ENCODE measurements around the gene HOXA13. TPM values are rescaled to one million over a fixed set of nuclear protein-coding genes. Genes with fewer than 3 reads are reported as not detected.

HOXA13 gene
- 1 to 10 TPM in 3 of 4 donors, under 1 TPM in 1; 0.82 to 2.4 (median 1.7) TPM for total RNA-seq

GRCh38 chr7:27199849-27200760 lies at the start of gene HOXA13:
HOXA13 (minus strand) TSS chr7:27200091; CDS start chr7:27200077, 14 bp downstream.
- TF ChIP-seq CTCF (IDR thresholded peaks at IDR 0.05 in 4 of 5, conservative IDR thresholded peaks at IDR 0.05 in 1 of 5) (no peak), POLR2A (IDR thresholded peaks at IDR 0.05) (peak; percentile 52 to 59)
- in situ Hi-C loops (cut with MboI; ENCODE audit: low sequenced_read_pairs in 4 of 4) (loop anchor here (10.0 to 25.0 kb wide), 11 partner anchors 362 to 1438 kb away; partner anchors contain the start of genes CREB5 (in 1 of the 4) and HIBADH (in 1 of the 4)), intact Hi-C loops (cut with DNase I; ENCODE audit: low total_unique reads) (loop anchor here (1.0 to 5.0 kb wide), 3 partner anchors 376 to 577 kb away; no protein-coding TSS in a partner anchor)
- H3K36me3 ChIP-seq = no peaks in the 10 kb centered on the region
- H3K27me3 ChIP-seq = peaks cover 43 to 67% (median 48%) of the 10 kb centered on the region in 3 donors
- peak within 1 kb of the TSS; percentile 58 to 75 (median 69) for H3K4me3 ChIP-seq
- ATAC-seq (peak; percentile 72 to 83), DNase-seq (peak in 1 of 2 donors; percentile 64)
- no peaks in the 10 kb centered on the region for H3K9me3 ChIP-seq
- peak within 1 kb of the TSS; percentile 48 to 90 (median 77) for H3K27ac ChIP-seq
- peaks cover 15 to 29% of the 10 kb centered on the region in 2 donors for H3K4me1 ChIP-seq

DNA sequence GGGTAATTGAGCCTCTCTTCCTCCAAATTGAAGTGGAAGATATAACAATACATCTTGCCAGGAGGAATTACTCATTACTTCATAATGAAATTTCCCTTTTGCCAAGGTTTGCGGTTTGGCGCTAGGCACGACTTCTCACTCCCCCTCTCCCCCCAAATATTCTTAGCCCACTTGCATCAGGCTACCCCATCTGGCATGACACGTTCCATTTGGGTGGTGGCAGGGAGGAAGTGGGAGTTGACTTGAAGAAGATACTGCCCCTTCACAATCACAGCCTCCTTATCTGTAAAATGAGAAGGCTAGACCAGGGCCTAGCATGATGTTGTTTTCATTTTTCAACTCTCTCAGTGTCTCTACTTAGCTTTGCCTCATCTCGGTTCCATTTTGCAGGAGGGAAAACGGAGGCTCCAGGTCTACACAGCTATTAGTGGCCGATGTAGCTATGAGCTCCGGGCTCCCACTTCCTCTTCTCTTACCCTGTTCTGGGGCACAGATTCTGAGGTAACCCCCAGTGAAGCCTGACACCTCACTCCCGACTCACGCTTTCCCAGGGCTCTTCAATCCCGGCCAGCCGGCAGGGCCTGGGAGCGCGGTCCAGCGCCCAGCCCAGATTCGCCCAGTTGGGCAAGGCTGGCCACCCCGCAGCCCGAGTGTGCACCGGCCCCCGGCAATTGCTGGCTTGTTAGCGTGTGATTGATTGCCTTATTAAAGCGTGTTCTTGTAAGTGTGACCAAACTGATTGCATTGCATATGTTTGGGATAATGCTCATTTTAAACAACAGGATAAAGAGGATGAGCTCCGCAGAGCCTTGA lies 49.2 kb upstream of the HOXA13 start:
- ATAC-seq (no peak), DNase-seq (no peak)
- TF ChIP-seq CTCF (IDR thresholded peaks at IDR 0.05 in 4 of 5, conservative IDR thresholded peaks at IDR 0.05 in 1 of 5) (no peak), POLR2A (IDR thresholded peaks at IDR 0.05) (no peak)
- H3K27me3 ChIP-seq = peaks cover 87 to 100% (median 88%) of the 10 kb centered on the region in 3 donors
- in situ Hi-C loops (cut with MboI; ENCODE audit: low sequenced_read_pairs in 4 of 4) = no loop called here
- intact Hi-C loops (cut with DNase I; ENCODE audit: low total_unique reads) = no loop called here
- H3K4me3 ChIP-seq = no peak overlapping the region
- H3K27ac ChIP-seq = no peak overlapping the region
- H3K9me3 ChIP-seq = no peaks in the 10 kb centered on the region
- peaks cover 6 to 19% of the 10 kb centered on the region in 2 donors for H3K4me1 ChIP-seq
- no peaks in the 10 kb centered on the region for H3K36me3 ChIP-seq

- Histone ChIP-seq H3K27me3 (peaks cover 94 to 100% (median 95%) of the 10 kb centered on the region in 3 donors), H3K27ac (no peak overlapping the region), H3K4me1 (peaks cover 6 to 24% of the 10 kb centered on the region in 2 donors), H3K4me3 (no peak overlapping the region), H3K36me3 (no peaks in the 10 kb centered on the region), H3K9me3 (no peaks in the 10 kb centered on the region)
- ATAC-seq (no peak), DNase-seq (no peak)
- in situ Hi-C loops (cut with MboI; ENCODE audit: low sequenced_read_pairs in 4 of 4) (no loop called here), intact Hi-C loops (cut with DNase I; ENCODE audit: low total_unique reads) (no loop called here)
- TF ChIP-seq CTCF (IDR thresholded peaks at IDR 0.05 in 4 of 5, conservative IDR thresholded peaks at IDR 0.05 in 1 of 5) (no peak), POLR2A (IDR thresholded peaks at IDR 0.05) (no peak)
These were observed 48.5 kb upstream of the HOXA13 start for GRCh38 chr7:27248427-27248806.

DNA sequence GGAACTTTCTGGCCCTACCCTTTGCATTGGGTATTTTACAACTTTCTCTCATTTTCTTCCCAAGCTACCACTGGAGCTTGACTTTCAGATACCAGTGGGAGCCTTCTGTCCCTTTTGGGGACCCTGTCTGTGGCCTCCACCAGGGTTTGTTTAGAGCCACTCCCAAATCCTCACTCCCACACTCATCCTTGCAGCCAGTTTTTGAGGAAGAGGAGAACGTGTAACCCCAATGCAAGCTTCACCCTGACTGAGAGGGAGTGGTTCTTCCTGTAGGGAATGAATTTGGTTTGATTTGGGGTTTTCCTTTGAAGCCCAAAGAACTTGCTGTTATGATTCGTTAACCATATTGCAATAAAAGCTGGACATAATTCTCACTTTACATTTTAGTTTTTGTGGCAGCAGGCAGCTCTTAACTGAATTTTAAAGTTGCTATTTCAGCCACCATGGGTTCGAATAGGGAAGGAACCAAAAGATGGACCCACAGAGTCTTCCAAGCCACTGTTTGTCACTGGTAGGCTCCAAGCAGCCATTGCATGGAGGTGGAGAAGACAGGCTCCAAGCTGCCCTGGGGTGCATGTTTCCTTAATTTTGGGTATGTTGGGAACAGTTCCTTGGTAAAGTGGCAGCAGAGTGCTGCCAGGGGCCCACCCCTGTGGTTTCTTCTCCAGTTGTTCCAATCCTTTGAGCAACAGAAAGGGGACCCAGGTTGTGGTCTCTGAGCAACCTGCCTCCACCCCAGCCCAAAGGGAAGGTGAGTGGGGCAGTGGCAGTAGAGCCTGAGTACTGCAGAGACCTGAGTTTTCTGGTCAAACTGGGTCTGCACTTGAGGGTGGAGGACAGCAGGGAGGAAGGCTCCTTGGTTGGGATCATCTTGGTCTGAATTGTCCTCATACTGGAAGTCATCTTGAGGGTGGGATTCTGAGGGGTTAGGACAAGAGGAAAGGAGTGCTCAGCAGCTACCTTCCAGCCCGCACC lies 47.8 kb upstream of the HOXA13 start:
- H3K9me3 ChIP-seq = no peaks in the 10 kb centered on the region
- no peak for TF ChIP-seq POLR2A (IDR thresholded peaks at IDR 0.05)
- no peak for TF ChIP-seq CTCF (IDR thresholded peaks at IDR 0.05 in 4 of 5, conservative IDR thresholded peaks at IDR 0.05 in 1 of 5)
- DNase-seq = no peak
- intact Hi-C loops (cut with DNase I; ENCODE audit: low total_unique reads) (no loop called here), in situ Hi-C loops (cut with MboI; ENCODE audit: low sequenced_read_pairs in 4 of 4) (no loop called here)
- H3K27ac ChIP-seq = no peak overlapping the region
- no peak overlapping the region for H3K4me3 ChIP-seq
- ATAC-seq = no peak
- H3K4me1 ChIP-seq = peaks cover 6 to 30% of the 10 kb centered on the region in 2 donors
- H3K27me3 ChIP-seq = peaks cover 96 to 100% (median 99%) of the 10 kb centered on the region in 3 donors
- no peaks in the 10 kb centered on the region for H3K36me3 ChIP-seq
